ENCODE results near the gene PPP1R14D.

GRCh38 chr15:40843885-40844695, 15.6 kb upstream of the PPP1R14D start, which contains the start of gene SPINT1:
- TF ChIP-seq CTCF (IDR thresholded peaks at IDR 0.05; ENCODE audit: extremely low read depth in 1 of 2, insufficient read depth in 1 of 2, low read depth in 1 of 2, low read length in 2 of 2) (no peak), POLR2AphosphoS5 (IDR thresholded peaks at IDR 0.05; ENCODE audit: insufficient read depth, low read depth, low read length) (no peak), EZH2 (IDR thresholded peaks at IDR 0.05; ENCODE audit: borderline replicate concordance, low read depth, low read length, severe bottlenecking) (peak; percentile 75), POLR2A (IDR thresholded peaks at IDR 0.05; ENCODE audit: low read depth, low read length) (no peak), GATA2 (IDR thresholded peaks at IDR 0.05; ENCODE audit: insufficient read depth, insufficient read length, low read depth, low read length) (no peak), JUN (IDR thresholded peaks at IDR 0.05; ENCODE audit: borderline replicate concordance, insufficient read depth, insufficient read length, low read depth) (no peak), MAX (IDR thresholded peaks at IDR 0.05; ENCODE audit: insufficient read depth, insufficient read length) (no peak)

Measured in endothelial cell of umbilical vein (primary cell).